GM12878 (cell line): ENCODE data around the gene RNF38. TPM values are rescaled to one million over a fixed set of nuclear protein-coding genes. Genes with fewer than 3 reads are reported as not detected.

Source experiments
- ATAC-seq: fragments of 200-7000 bp; cut with Tn5 transposase; 3 replicates; pipeline ENCODE4 v1.9.1; 2020; ENCODE audit warnings: mild to moderate bottlenecking, moderate library complexity
- BruUV-seq: library from RNA; stranded (reverse); fragments of 400-500 nt; replicated peaks from 2 replicates; lab custom pipeline; 2021; lab: Mats Ljungman, UMichigan
- CTCF ChIA-PET: fragments of 300-600 bp; sonication (Branson Sonifier 250); formaldehyde crosslinking; extraction: SDS; loops from one replicate; lab custom pipeline; 2021; ENCODE audit warnings: inconsistent platforms; lab: Yijun Ruan, JAX
- POLR2A ChIA-PET: fragments of 350-600 bp; formaldehyde crosslinking; extraction: SDS; loops from one replicate; lab custom pipeline; 2021; ENCODE audit warnings: inconsistent platforms; lab: Charles Lee
- RAD21 ChIA-PET: fragments of 300-600 bp; sonication (Branson Sonifier 250); formaldehyde crosslinking; loops from one replicate; lab custom pipeline; 2023; ENCODE audit warnings: antibody characterized with exemption; ENCODE audit not compliant: unreplicated experiment; lab: Charles Lee
- SMC1A ChIA-PET: fragments of 300-600 bp; sonication (Branson Sonifier 250); formaldehyde crosslinking; loops from one replicate; lab custom pipeline; 2023; ENCODE audit not compliant: unreplicated experiment, uncharacterized antibody; lab: Charles Lee
- DNase-seq: peaks from one replicate; pipeline ENCODE4 v3.0.0-alpha.2; 2011; ENCODE audit warnings: low read depth, low spot score
- FAIRE-seq: peaks from 3 replicates; lab custom pipeline; 2011; peaks lifted over from hg19 to GRCh38; lab: Jason Lieb, UNC
- H2AFZ ChIP-seq: 2 replicates; pipeline ENCODE4 v1.6.0; 2011; ENCODE audit warnings: low read depth, low read length, control low read depth; ENCODE audit not compliant: control insufficient read depth
- H3K27ac ChIP-seq: 2 replicates; pipeline ENCODE4 v1.5.1; 2011; ENCODE audit warnings: control low read depth; ENCODE audit not compliant: control insufficient read depth, insufficient read depth
- H3K27me3 ChIP-seq, 2 experiments: replicated peaks in 1 of 2; 2 replicates each; pipeline versions ENCODE4 v1.6.0 to v1.6.1; 2011; ENCODE audit warnings: low read length in 1 of 2; ENCODE audit not compliant: control insufficient read depth in 2 of 2, insufficient read depth in 2 of 2
- H3K36me3 ChIP-seq, 2 experiments: 2 replicates each; pipeline ENCODE4 v1.5.1; 2011; ENCODE audit warnings: low read length in 1 of 2; ENCODE audit not compliant: control insufficient read depth in 2 of 2, insufficient read depth in 2 of 2
- H3K4me1 ChIP-seq: 2 replicates; pipeline ENCODE4 v1.6.1; 2011; ENCODE audit warnings: mild to moderate bottlenecking, low read length, moderate library complexity, mixed read lengths; ENCODE audit not compliant: control insufficient read depth, insufficient read depth
- H3K4me2 ChIP-seq: 2 replicates; pipeline ENCODE4 v1.6.0; 2011; ENCODE audit warnings: control low read depth; ENCODE audit not compliant: control insufficient read depth, insufficient read depth
- H3K4me3 ChIP-seq: fragments of 200-600 bp; sonication (generic); 2 replicates; pipeline ENCODE4 v1.5.1; 2016
- H3K79me2 ChIP-seq: 2 replicates; pipeline ENCODE4 v1.6.0; 2011; ENCODE audit warnings: low read length; ENCODE audit not compliant: control insufficient read depth, insufficient read depth
- H3K9ac ChIP-seq: 2 replicates; pipeline ENCODE4 v1.8.0; 2011; ENCODE audit warnings: low read length, control low read depth, mixed read lengths; ENCODE audit not compliant: control insufficient read depth, insufficient read depth
- H3K9me3 ChIP-seq: replicated peaks from 3 replicates; pipeline ENCODE4 v1.5.1; 2011; ENCODE audit warnings: mild to moderate bottlenecking, low read length; ENCODE audit not compliant: control insufficient read depth, insufficient read depth
- H4K20me1 ChIP-seq: 2 replicates; pipeline ENCODE4 v1.6.0; 2011; ENCODE audit not compliant: control insufficient read depth, insufficient read depth
- ASH2L ChIP-seq: fragments of 300-600, 200-600 bp; sonication (generic); IDR thresholded peaks from 2 replicates; pipeline ENCODE4 v1.6.1; 2017; ENCODE audit warnings: low read depth, mild to moderate bottlenecking, borderline replicate concordance
- BACH1 ChIP-seq: fragments of 450-650 bp; IDR thresholded peaks from 2 replicates; pipeline ENCODE4 v1.6.1; 2017; ENCODE audit warnings: mild to moderate bottlenecking, borderline replicate concordance
- BMI1 ChIP-seq: fragments of 450-650 bp; IDR thresholded peaks from 2 replicates; pipeline ENCODE4 v1.6.1; 2016; ENCODE audit warnings: mild to moderate bottlenecking, moderate library complexity, borderline replicate concordance
- CBX5 ChIP-seq: sonication (generic); IDR thresholded peaks from 2 replicates; pipeline ENCODE4 v1.6.1; 2016; ENCODE audit warnings: low read depth, moderate library complexity, mild to moderate bottlenecking, inconsistent platforms
- EGR1 ChIP-seq, 2 experiments: IDR thresholded peaks; 1 replicate in 1 of 2; 2 replicates in 1 of 2; pipeline ENCODE4 v1.6.1; 2011 to 2012; ENCODE audit warnings: low read depth in 2 of 2, low read length in 2 of 2, borderline replicate concordance in 1 of 2, mild to moderate bottlenecking in 1 of 2, moderate library complexity in 1 of 2
- HDAC2 ChIP-seq: fragments of 200-600 bp; sonication (generic); IDR thresholded peaks from 2 replicates; pipeline ENCODE4 v1.6.1; 2017
- HSF1 ChIP-seq: fragments of 150-350 bp; IDR thresholded peaks from 2 replicates; pipeline ENCODE4 v1.6.1; 2014; ENCODE audit warnings: mild to moderate bottlenecking, low read depth, low read length
- MEF2A ChIP-seq: IDR thresholded peaks from 2 replicates; pipeline ENCODE4 v1.6.1; 2011; ENCODE audit warnings: low read depth, mild to moderate bottlenecking, low read length, moderate library complexity; ENCODE audit not compliant: insufficient read depth
- MXI1 ChIP-seq: fragments of 150-350 bp; IDR thresholded peaks from 2 replicates; pipeline ENCODE4 v1.6.1; 2011; ENCODE audit warnings: low read depth, mild to moderate bottlenecking, inconsistent platforms, low read length, improper control_type of control experiment
- NKRF ChIP-seq: fragments of 450-650 bp; conservative IDR thresholded peaks from 2 replicates; pipeline ENCODE4 v1.6.1; 2017; ENCODE audit warnings: mild to moderate bottlenecking, moderate library complexity
- RUNX3 ChIP-seq: IDR thresholded peaks from 2 replicates; pipeline ENCODE4 v1.6.1; 2012; ENCODE audit warnings: low read length, inconsistent platforms
- SMC3 ChIP-seq: IDR thresholded peaks from 2 replicates; pipeline ENCODE4 v1.6.1; 2011; ENCODE audit warnings: low read length, improper control_type of control experiment, borderline replicate concordance
- STAT3 ChIP-seq: IDR thresholded peaks from 2 replicates; pipeline ENCODE4 v1.6.1; 2011; ENCODE audit warnings: low read depth, low read length, improper control_type of control experiment
- TAF1 ChIP-seq: IDR thresholded peaks from 2 replicates; pipeline ENCODE4 v1.6.1; 2011; ENCODE audit warnings: mild to moderate bottlenecking, low read depth, low read length, borderline replicate concordance
- ZBTB40 ChIP-seq: fragments of 450-650 bp; IDR thresholded peaks from 2 replicates; pipeline ENCODE4 v1.6.1; 2016; ENCODE audit warnings: mild to moderate bottlenecking, moderate library complexity, borderline replicate concordance
- ZNF274 ChIP-seq: IDR thresholded peaks from one replicate; pipeline ENCODE4 v1.8.0; 2011; ENCODE audit not compliant: insufficient read length, insufficient read depth
- WGBS: methylation state at CpG from one replicate; pipeline ENCODE4 v1.1.6; 2016; ENCODE audit warnings: low lambda C conversion rate; ENCODE audit not compliant: insufficient replicate concordance, insufficient coverage; ENCODE audit errors: missing lambda C conversion rate; 5-methylcytosine and 5-hydroxymethylcytosine counted together
- in situ Hi-C: fragments of 300-500 bp; cut with MboI; formaldehyde crosslinking; loops from 9 replicates; pipeline ENCODE4 v1.14.3; 2018; ENCODE audit warnings: mixed read lengths
- intact Hi-C: fragments of 100-400 bp; cut with micrococcal nuclease; formaldehyde crosslinking; loops from one replicate; pipeline ENCODE4 v1.14.2; 2022; ENCODE audit not compliant: unreplicated experiment
- polyA plus RNA-seq, 11 experiments: library from polyadenylated mRNA; depleted of rRNA in 4 of 11; unstranded in 6 of 11; stranded (reverse) in 5 of 11; fragments of >200 nt; fragmentation: Nextera tagmentation in 4 of 11; fragmentation: Illumina TruSeq in 1 of 11; extraction: Ambion mirVana in 4 of 11; extraction: Trizol in 1 of 11; gene quantifications; 1 replicate in 1 of 11; 2 replicates in 10 of 11; pipeline versions ENCODE4 v1.2.1 to v1.2.3, GENCODE V29; 2011 to 2016; ENCODE audit warnings: inconsistent platforms in 2 of 11, missing spikeins in 2 of 11, low read depth in 1 of 11
- total RNA-seq, 4 experiments: library from RNA; depleted of rRNA in 3 of 4; stranded (reverse); fragments of >200 nt in 3 of 4; fragmentation: Illumina TruSeq in 1 of 4; extraction: Trizol in 1 of 4; gene quantifications; 2 replicates each; pipeline versions ENCODE4 v1.2.1 to v1.2.3, GENCODE V29; 2013 to 2021

RNF38 gene
- total and polyA plus RNA-seq, 10 of the 15 experiments (the other 5 are each of a cell fraction or from before 2014, with no cell fraction given): 5.1 to 34.7 (median 12.7) TPM

- H3K9ac ChIP-seq: no peak overlapping the region
- no peak overlapping the region for H3K4me2 ChIP-seq
- 43% methylated on average over 3 of the region's 3 CpGs for WGBS
- no TSS peak for BruUV-seq
- no peak for DNase-seq
- POLR2A ChIA-PET: no interaction called here
- CTCF ChIA-PET: no interaction called here
- no peak for FAIRE-seq
- intact Hi-C loops (no loop called here), in situ Hi-C loops (no loop called here)
- no peak overlapping the region for H2AFZ ChIP-seq
- no peak for TF ChIP-seq BMI1
- TF ChIP-seq TAF1: no peak
- no peak for TF ChIP-seq MXI1
- no peak for TF ChIP-seq MEF2A
- no peak for TF ChIP-seq ZBTB40
- TF ChIP-seq ZNF274: no peak
- TF ChIP-seq ASH2L: no peak
- no peak for TF ChIP-seq EGR1 (IDR thresholded peaks at IDR 0.05; ENCODE audit: borderline replicate concordance in 1 of 2, low read depth in 2 of 2, low read length in 2 of 2)
- no peak for TF ChIP-seq BACH1
- TF ChIP-seq RUNX3: no peak
- no peak for TF ChIP-seq STAT3
- no peak for TF ChIP-seq SMC3
- no peak for TF ChIP-seq NKRF
- TF ChIP-seq CBX5: no peak
- TF ChIP-seq HSF1: no peak
- TF ChIP-seq HDAC2: no peak
- ATAC-seq: no peak
- no peak overlapping the region for H3K4me3 ChIP-seq
- H3K27me3 ChIP-seq: no peaks in the 10 kb centered on the region
- no peaks in the 10 kb centered on the region for H3K4me1 ChIP-seq
- H4K20me1 ChIP-seq: no peaks in the 10 kb centered on the region
- H3K27ac ChIP-seq: no peak overlapping the region
- RAD21 ChIA-PET: no interaction called here
- H3K9me3 ChIP-seq: no peaks in the 10 kb centered on the region
- H3K36me3 ChIP-seq: no peaks in the 10 kb centered on the region
- no peaks in the 10 kb centered on the region for H3K79me2 ChIP-seq
- SMC1A ChIA-PET: no interaction called here
These were observed 101.5 kb downstream of the RNF38 start for GRCh38 chr9:36298566-36298965.
